ENCODE results near the gene NCOA3. TPM values are rescaled to one million over a fixed set of nuclear protein-coding genes. Genes with fewer than 3 reads are reported as not detected.

The NCOA3 gene
- total RNA-seq, 2 donors from 2014 or later, result 63.6 to 66.6 TPM

Other genes with a start within 250 kb of the NCOA3 start
- gene ZMYND8, start 145.2 kb upstream of the NCOA3 start, total RNA-seq, result 10 to 100 TPM; 42.1 to 65.7 TPM